ENCODE measurements around the gene H6PD.
A peak's percentile ranks its signal among the peaks of the same experiment; 100 is the strongest.

H6PD gene

DNA sequence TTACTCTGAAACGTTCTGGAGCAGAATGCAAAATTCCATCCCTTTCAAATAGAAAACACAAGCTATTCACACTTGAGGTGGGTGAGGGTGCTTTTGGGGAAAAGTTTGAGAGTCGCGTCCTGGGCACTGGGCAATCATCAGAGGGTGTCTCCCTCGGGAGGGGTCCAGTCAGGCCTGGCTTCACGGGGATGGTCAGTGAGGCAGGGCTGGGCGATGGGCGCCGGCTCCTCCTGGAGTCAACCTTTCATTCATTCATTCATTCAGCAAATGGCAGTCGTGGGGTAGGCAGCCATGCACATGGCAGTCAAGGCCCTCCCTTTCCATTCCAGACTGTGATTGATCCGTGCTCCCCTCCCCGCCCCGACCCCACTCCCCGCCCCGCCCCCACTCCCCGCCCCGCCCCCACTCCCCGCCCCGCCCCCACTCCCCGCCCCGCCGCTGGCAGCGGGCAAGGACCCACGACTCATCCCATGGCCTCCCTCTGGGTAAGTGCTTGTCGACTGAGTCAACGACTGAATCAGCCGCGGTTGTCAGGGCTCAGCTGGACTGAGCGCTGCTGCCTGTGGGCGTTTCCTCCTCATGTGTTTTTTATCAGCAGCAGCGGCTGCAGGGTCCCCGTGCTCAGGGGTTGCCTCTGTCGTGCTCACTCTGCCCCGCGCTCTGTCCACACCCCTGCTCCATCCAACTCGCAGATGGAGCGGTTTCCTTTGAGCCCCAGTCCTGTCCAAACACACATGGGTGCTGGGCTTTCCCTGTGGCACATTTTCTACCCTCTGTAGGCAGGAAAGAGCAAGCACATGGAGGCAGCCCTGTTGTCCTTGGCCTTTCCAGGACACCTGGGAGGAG is 45.7 kb downstream of the H6PD start:
- no peaks in the 10 kb centered on the region for H3K27me3 ChIP-seq (ENCODE audit: insufficient read depth, low read depth)
- peak overlapping the region; percentile 53 for H2AFZ ChIP-seq (ENCODE audit: low read depth)
- no peaks in the 10 kb centered on the region for H3K79me2 ChIP-seq (ENCODE audit: insufficient read depth, low read depth)
- TF ChIP-seq, protein P1, sequence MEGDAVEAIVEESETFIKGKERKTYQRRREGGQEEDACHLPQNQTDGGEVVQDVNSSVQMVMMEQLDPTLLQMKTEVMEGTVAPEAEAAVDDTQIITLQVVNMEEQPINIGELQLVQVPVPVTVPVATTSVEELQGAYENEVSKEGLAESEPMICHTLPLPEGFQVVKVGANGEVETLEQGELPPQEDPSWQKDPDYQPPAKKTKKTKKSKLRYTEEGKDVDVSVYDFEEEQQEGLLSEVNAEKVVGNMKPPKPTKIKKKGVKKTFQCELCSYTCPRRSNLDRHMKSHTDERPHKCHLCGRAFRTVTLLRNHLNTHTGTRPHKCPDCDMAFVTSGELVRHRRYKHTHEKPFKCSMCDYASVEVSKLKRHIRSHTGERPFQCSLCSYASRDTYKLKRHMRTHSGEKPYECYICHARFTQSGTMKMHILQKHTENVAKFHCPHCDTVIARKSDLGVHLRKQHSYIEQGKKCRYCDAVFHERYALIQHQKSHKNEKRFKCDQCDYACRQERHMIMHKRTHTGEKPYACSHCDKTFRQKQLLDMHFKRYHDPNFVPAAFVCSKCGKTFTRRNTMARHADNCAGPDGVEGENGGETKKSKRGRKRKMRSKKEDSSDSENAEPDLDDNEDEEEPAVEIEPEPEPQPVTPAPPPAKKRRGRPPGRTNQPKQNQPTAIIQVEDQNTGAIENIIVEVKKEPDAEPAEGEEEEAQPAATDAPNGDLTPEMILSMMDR (conservative IDR thresholded peaks at IDR 0.05; ENCODE audit: low read depth, low read length): no peak
- peaks cover 75% of the 10 kb centered on the region for H3K4me1 ChIP-seq (ENCODE audit: low read depth, poor library complexity, severe bottlenecking)
- H3K9ac ChIP-seq: peak overlapping the region; percentile 30; the same call in 1 of the 2 replicates
- H3K36me3 ChIP-seq (ENCODE audit: insufficient read depth): no peaks in the 10 kb centered on the region
- no peaks in the 10 kb centered on the region for H4K20me1 ChIP-seq (ENCODE audit: insufficient read depth)
- peak overlapping the region; percentile 62 for H3K27ac ChIP-seq
- H3K4me3 ChIP-seq (IDR thresholded peaks at IDR 0.05; ENCODE audit: insufficient read depth, low read depth, low read length): peak overlapping the region; percentile 52
- H3K4me2 ChIP-seq: peak overlapping the region; percentile 91

- peaks cover 68% of the 10 kb centered on the region for H3K4me1 ChIP-seq (ENCODE audit: low read depth, poor library complexity, severe bottlenecking)
- no peaks in the 10 kb centered on the region for H3K27me3 ChIP-seq (ENCODE audit: insufficient read depth, low read depth)
- no peaks in the 10 kb centered on the region for H3K79me2 ChIP-seq (ENCODE audit: insufficient read depth, low read depth)
- H3K9ac ChIP-seq: peak overlapping the region; percentile 30; the same call in 1 of the 2 replicates
- H4K20me1 ChIP-seq (ENCODE audit: insufficient read depth): no peaks in the 10 kb centered on the region
- H3K27ac ChIP-seq: peak overlapping the region; percentile 62
- no peaks in the 10 kb centered on the region for H3K36me3 ChIP-seq (ENCODE audit: insufficient read depth)
- peak overlapping the region; percentile 91 for H3K4me2 ChIP-seq
- TF ChIP-seq, protein P1 (conservative IDR thresholded peaks at IDR 0.05; ENCODE audit: low read depth, low read length): no peak
- peak overlapping the region; percentile 53 for H2AFZ ChIP-seq (ENCODE audit: low read depth)
- peak overlapping the region; percentile 52 for H3K4me3 ChIP-seq (IDR thresholded peaks at IDR 0.05; ENCODE audit: insufficient read depth, low read depth, low read length)
These were observed 46.7 kb downstream of the H6PD start for GRCh38 chr1:9281071-9281827.

DNA sequence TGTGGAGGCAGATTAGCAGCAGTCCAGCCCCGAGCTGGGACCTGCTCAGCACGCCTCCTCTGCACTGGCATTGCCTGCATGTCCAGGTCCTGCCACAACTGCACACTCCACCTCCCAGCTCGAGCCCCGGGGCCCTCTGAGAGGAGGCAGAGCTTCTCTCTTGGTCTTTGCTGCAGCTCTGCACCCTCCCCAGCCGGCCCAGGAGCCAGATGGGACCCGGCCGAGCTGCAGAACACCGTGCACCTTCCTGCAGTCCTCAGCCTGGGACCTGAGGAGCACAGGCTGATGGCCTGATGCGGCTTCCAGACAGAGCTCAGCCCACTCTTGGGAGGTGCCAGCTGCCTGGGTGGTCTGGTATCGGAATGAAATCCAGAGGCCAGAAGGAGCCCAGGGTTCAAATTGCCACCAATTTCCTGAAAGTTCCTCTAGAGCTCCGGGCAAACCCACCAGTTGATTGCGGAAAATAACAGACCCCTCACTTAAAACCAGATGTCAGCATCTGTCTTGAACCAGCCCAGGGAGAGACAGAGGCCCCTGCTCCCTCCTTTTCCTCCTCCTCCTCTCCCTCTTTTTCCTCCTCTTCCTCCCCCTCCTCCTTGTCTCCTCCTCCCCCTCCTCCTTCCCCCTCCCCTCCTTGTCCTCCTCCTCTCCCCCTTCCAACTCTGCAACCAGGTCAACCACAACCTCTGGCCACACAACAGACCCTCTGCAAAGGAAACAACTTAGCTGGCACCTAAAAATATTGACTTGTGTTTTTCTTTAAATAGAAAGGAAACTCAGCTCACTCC is 47.5 kb downstream of the H6PD start:
- H3K27me3 ChIP-seq (ENCODE audit: insufficient read depth, low read depth): no peaks in the 10 kb centered on the region
- peak overlapping the region; percentile 53; the same call in 1 of the 2 replicates for H2AFZ ChIP-seq (ENCODE audit: low read depth)
- no peaks in the 10 kb centered on the region for H3K79me2 ChIP-seq (ENCODE audit: insufficient read depth, low read depth)
- H3K9ac ChIP-seq: no peak overlapping the region
- H3K4me3 ChIP-seq (IDR thresholded peaks at IDR 0.05; ENCODE audit: insufficient read depth, low read depth, low read length): no peak overlapping the region
- no peaks in the 10 kb centered on the region for H3K36me3 ChIP-seq (ENCODE audit: insufficient read depth)
- H3K27ac ChIP-seq: peak overlapping the region; percentile 62; the same call in 1 of the 2 replicates
- H3K4me1 ChIP-seq (ENCODE audit: low read depth, poor library complexity, severe bottlenecking): peaks cover 68% of the 10 kb centered on the region
- H3K4me2 ChIP-seq: peak overlapping the region; percentile 91
- no peaks in the 10 kb centered on the region for H4K20me1 ChIP-seq (ENCODE audit: insufficient read depth)
- TF ChIP-seq, protein P1 (conservative IDR thresholded peaks at IDR 0.05; ENCODE audit: low read depth, low read length): no peak

DNA sequence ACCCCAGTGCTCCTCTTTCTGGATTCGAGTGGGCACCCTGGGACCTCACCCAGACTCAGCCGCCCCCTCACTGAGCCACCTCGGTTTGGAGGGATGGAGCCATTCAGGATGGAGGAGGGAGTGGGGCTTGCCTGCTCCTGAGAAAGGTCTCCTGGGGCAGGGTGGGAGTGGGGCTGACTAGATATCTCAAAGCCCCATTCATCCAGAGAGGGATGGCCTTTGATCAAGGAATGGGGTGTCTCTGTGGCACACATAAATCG is 48.1 kb downstream of the H6PD start:
- Histone ChIP-seq H3K79me2 (ENCODE audit: insufficient read depth, low read depth) (no peaks in the 10 kb centered on the region), H3K4me2 (peak overlapping the region; percentile 80), H3K27me3 (ENCODE audit: insufficient read depth, low read depth) (no peaks in the 10 kb centered on the region), H3K27ac (peak overlapping the region; percentile 41; the same call in 1 of the 2 replicates), H2AFZ (ENCODE audit: low read depth) (no peak overlapping the region), H3K9ac (no peak overlapping the region), H3K36me3 (ENCODE audit: insufficient read depth) (no peaks in the 10 kb centered on the region), H3K4me3 (IDR thresholded peaks at IDR 0.05; ENCODE audit: insufficient read depth, low read depth, low read length) (no peak overlapping the region), H3K4me1 (ENCODE audit: low read depth, poor library complexity, severe bottlenecking) (peaks cover 70% of the 10 kb centered on the region), H4K20me1 (ENCODE audit: insufficient read depth) (no peaks in the 10 kb centered on the region)
- TF ChIP-seq, protein P1 (conservative IDR thresholded peaks at IDR 0.05; ENCODE audit: low read depth, low read length): no peak
